Coronary artery (tissue), 2 donors: Measurements from ENCODE around the gene HSF2BP.

Source experiments
- DNase-seq: peaks from one replicate; pipeline ENCODE4 v3.0.0-alpha.2; 2017; ENCODE audit warnings: low spot score
- H3K27ac ChIP-seq, 2 donors: fragments of 200-600 bp; sonication (generic); one replicate each; pipeline ENCODE4 v1.5.1; 2016 to 2019
- H3K4me3 ChIP-seq: fragments of 200-600 bp; sonication (generic); 2 replicates; pipeline ENCODE4 v1.5.1; 2016; ENCODE audit warnings: mild to moderate bottlenecking, moderate library complexity
- CTCF ChIP-seq: fragments of 200-600 bp; sonication (generic); IDR thresholded peaks from one replicate; pipeline ENCODE4 v1.5.1; 2019; ENCODE audit warnings: antibody characterized with exemption

Gene HSF2BP

GRCh38 chr21:43691801-43692200 is 32.5 kb upstream of the HSF2BP start:
- H3K27ac ChIP-seq = no peak overlapping the region
- TF ChIP-seq CTCF = no peak
- H3K4me3 ChIP-seq = no peak overlapping the region
- no peak for DNase-seq

GRCh38 chr21:43691086-43691795 is 32.0 kb upstream of the HSF2BP start:
- H3K27ac ChIP-seq = no peak overlapping the region
- no peak for TF ChIP-seq CTCF
- DNase-seq = no peak
- no peak overlapping the region for H3K4me3 ChIP-seq

- Histone ChIP-seq H3K27ac (no peak overlapping the region), H3K4me3 (no peak overlapping the region)
- no peak for TF ChIP-seq CTCF
- DNase-seq = no peak
Observed at GRCh38 chr21:43690346-43690745, 31.1 kb upstream of the HSF2BP start.

GRCh38 chr21:43689556-43690337 is 30.5 kb upstream of the HSF2BP start:
- Histone ChIP-seq H3K4me3 (no peak overlapping the region), H3K27ac (no peak overlapping the region)
- no peak for TF ChIP-seq CTCF
- DNase-seq = no peak

GRCh38 chr21:43688906-43689305 is 29.6 kb upstream of the HSF2BP start:
- Histone ChIP-seq H3K4me3 (no peak overlapping the region), H3K27ac (no peak overlapping the region)
- no peak for DNase-seq
- no peak for TF ChIP-seq CTCF

GRCh38 chr21:43687566-43688399 is 28.5 kb upstream of the HSF2BP start:
- Histone ChIP-seq H3K27ac (no peak overlapping the region), H3K4me3 (no peak overlapping the region)
- no peak for DNase-seq
- no peak for TF ChIP-seq CTCF
